ENCODE data around the gene C16orf89.

GRCh38 chr16:5033256-5034166 is 32.2 kb downstream of the C16orf89 start, which contains the start of gene NAGPA:
- TF ChIP-seq CTCF (conservative IDR thresholded peaks at IDR 0.05; ENCODE audit: low read depth, low read length) (no peak), EZH2phosphoT487 (IDR thresholded peaks at IDR 0.05; ENCODE audit: borderline replicate concordance, low read length) (no peak)
